Measurements from ENCODE around the gene FSTL4. TPM values are rescaled to one million over a fixed set of nuclear protein-coding genes. Genes with fewer than 3 reads are reported as not detected.

FSTL4 gene
- total RNA-seq, 4 donors from 2014 or later = 0.33 to 0.78 (median 0.34) TPM; not detected in 1

- no peak for TF ChIP-seq POLR2AphosphoS5 (IDR thresholded peaks at IDR 0.05)
- TF ChIP-seq EP300 (IDR thresholded peaks at IDR 0.05) = no peak
- no peak for TF ChIP-seq POLR2A (IDR thresholded peaks at IDR 0.05; ENCODE audit: low read depth)
- TF ChIP-seq, protein P1, sequence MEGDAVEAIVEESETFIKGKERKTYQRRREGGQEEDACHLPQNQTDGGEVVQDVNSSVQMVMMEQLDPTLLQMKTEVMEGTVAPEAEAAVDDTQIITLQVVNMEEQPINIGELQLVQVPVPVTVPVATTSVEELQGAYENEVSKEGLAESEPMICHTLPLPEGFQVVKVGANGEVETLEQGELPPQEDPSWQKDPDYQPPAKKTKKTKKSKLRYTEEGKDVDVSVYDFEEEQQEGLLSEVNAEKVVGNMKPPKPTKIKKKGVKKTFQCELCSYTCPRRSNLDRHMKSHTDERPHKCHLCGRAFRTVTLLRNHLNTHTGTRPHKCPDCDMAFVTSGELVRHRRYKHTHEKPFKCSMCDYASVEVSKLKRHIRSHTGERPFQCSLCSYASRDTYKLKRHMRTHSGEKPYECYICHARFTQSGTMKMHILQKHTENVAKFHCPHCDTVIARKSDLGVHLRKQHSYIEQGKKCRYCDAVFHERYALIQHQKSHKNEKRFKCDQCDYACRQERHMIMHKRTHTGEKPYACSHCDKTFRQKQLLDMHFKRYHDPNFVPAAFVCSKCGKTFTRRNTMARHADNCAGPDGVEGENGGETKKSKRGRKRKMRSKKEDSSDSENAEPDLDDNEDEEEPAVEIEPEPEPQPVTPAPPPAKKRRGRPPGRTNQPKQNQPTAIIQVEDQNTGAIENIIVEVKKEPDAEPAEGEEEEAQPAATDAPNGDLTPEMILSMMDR (IDR thresholded peaks at IDR 0.05) = no peak
- no peaks in the 10 kb centered on the region for H3K4me1 ChIP-seq
- WGBS = 76% methylated on average over 3 of the region's 3 CpGs
- H3K27ac ChIP-seq (replicated peaks in 1 of 4) = no peak overlapping the region
- no peak overlapping the region for H3K4me3 ChIP-seq
- DNase-seq (ENCODE audit: extremely low spot score) = no peak
- intact Hi-C loops (cut with DNase I) = no loop called here
- peaks cover 0 to 49% (median 0%) of the 10 kb centered on the region in 4 donors for H3K27me3 ChIP-seq
- H3K36me3 ChIP-seq = no peaks in the 10 kb centered on the region
- no peaks in the 10 kb centered on the region for H3K9me3 ChIP-seq
Observed at GRCh38 chr5:133200256-133200655, 412.1 kb downstream of the FSTL4 start.

DNA sequence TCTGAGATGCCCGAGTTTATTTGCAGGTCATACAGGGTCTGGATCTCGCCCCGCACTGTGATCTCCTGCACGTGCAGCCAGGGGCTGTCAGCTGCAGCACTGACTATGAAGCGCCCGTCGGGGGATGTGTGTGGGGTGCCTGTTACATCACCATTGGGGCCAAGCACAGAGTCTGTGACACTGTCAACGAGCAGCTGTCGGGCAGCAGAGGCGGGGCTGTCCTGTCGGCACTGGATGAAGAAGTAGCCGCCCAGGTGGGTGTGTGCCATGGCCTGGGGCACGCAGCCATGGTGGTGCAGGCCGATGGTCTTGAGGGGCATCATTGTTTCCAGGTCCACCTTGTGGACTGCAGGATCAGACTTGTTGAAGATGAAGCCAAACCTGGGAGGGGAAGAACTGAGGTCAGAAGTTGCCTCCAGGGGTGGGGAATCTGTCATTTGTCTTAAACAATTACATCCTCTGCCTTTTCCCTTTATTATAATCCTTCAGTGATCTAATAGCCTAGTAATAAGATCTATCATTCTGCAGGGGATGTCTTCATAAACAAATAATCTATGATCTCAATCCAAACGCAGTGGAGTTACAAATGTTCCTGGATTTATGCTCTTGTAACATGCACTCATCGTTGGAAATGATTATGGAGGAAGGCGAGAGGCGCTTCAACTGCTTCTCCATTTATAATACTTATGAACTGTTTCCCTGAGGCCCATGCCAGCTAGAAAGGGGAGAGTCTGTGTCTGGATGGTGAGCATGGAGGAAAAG lies 412.7 kb downstream of the FSTL4 start:
- 53% methylated on average over 4 of the region's 18 CpGs for WGBS
- Histone ChIP-seq H3K9me3 (no peaks in the 10 kb centered on the region), H3K4me1 (no peaks in the 10 kb centered on the region), H3K4me3 (no peak overlapping the region), H3K36me3 (no peaks in the 10 kb centered on the region), H3K27ac (replicated peaks in 1 of 4) (no peak overlapping the region), H3K27me3 (peaks cover 0 to 49% (median 0%) of the 10 kb centered on the region in 4 donors)
- peak; percentile 79 for DNase-seq (ENCODE audit: extremely low spot score)
- intact Hi-C loops (cut with DNase I) = no loop called here
- TF ChIP-seq POLR2AphosphoS5 (IDR thresholded peaks at IDR 0.05) (no peak), EP300 (IDR thresholded peaks at IDR 0.05) (no peak), POLR2A (IDR thresholded peaks at IDR 0.05; ENCODE audit: low read depth) (no peak)
- TF ChIP-seq, protein P1 (IDR thresholded peaks at IDR 0.05) = no peak

- Histone ChIP-seq H3K27ac (replicated peaks in 1 of 4) (no peak overlapping the region), H3K4me3 (no peak overlapping the region), H3K27me3 (peaks cover 0 to 58% (median 0%) of the 10 kb centered on the region in 4 donors), H3K9me3 (no peaks in the 10 kb centered on the region), H3K4me1 (no peaks in the 10 kb centered on the region), H3K36me3 (no peaks in the 10 kb centered on the region)
- WGBS = 84% methylated on average over 12 of the region's 12 CpGs
- TF ChIP-seq, protein P1 (IDR thresholded peaks at IDR 0.05) = no peak
- TF ChIP-seq POLR2A (IDR thresholded peaks at IDR 0.05; ENCODE audit: low read depth) (no peak), POLR2AphosphoS5 (IDR thresholded peaks at IDR 0.05) (no peak), EP300 (IDR thresholded peaks at IDR 0.05) (no peak)
- intact Hi-C loops (cut with DNase I) = no loop called here
- peak; percentile 91 for DNase-seq (ENCODE audit: extremely low spot score)
Observed at GRCh38 chr5:133198511-133198910, 413.8 kb downstream of the FSTL4 start.

- H3K27ac ChIP-seq (replicated peaks in 1 of 4) = no peak overlapping the region
- H3K27me3 ChIP-seq = peaks cover 0 to 42% (median 0%) of the 10 kb centered on the region in 4 donors
- WGBS = 67% methylated on average over 4 of the region's 4 CpGs
- TF ChIP-seq, protein P1 (IDR thresholded peaks at IDR 0.05) = no peak
- TF ChIP-seq EP300 (IDR thresholded peaks at IDR 0.05) = no peak
- TF ChIP-seq POLR2AphosphoS5 (IDR thresholded peaks at IDR 0.05) = no peak
- no peak for TF ChIP-seq POLR2A (IDR thresholded peaks at IDR 0.05; ENCODE audit: low read depth)
- intact Hi-C loops (cut with DNase I) = no loop called here
- no peaks in the 10 kb centered on the region for H3K4me1 ChIP-seq
- H3K36me3 ChIP-seq = no peaks in the 10 kb centered on the region
- no peak overlapping the region for H3K4me3 ChIP-seq
- no peaks in the 10 kb centered on the region for H3K9me3 ChIP-seq
- no peak for DNase-seq (ENCODE audit: extremely low spot score)
Observed at GRCh38 chr5:133196441-133197085, 415.8 kb downstream of the FSTL4 start.
